Ovary (tissue), 10 donors: ENCODE measurements around the gene OR52I1. TPM values are rescaled to one million over a fixed set of nuclear protein-coding genes. Genes with fewer than 3 reads are reported as not detected.

Experiments used
- DNase-seq, 5 donors: peaks; one replicate each; pipeline ENCODE4 v3.0.0-alpha.2; 2019 to 2020
- H3K27ac ChIP-seq, 2 donors: fragments of 200-600 bp; one replicate each; pipeline versions ENCODE4 v1.5.1 to v1.8.0; 2019 to 2022
- H3K27me3 ChIP-seq: fragments of 200-600 bp; one replicate; pipeline ENCODE4 v1.8.0; 2022
- H3K36me3 ChIP-seq: fragments of 200-600 bp; sonication (generic); one replicate; pipeline ENCODE4 v1.5.1; 2019
- H3K4me1 ChIP-seq: one replicate; pipeline ENCODE4 v1.8.1; 2013; ENCODE audit warnings: mild to moderate bottlenecking, moderate library complexity; ENCODE audit not compliant: insufficient read depth
- H3K4me3 ChIP-seq: fragments of 200-600 bp; sonication (generic); one replicate; pipeline ENCODE4 v1.5.1; 2017
- H3K9me3 ChIP-seq, 2 donors: fragments of 200-600 bp in 1 of 2; sonication (generic) in 1 of 2; one replicate each; pipeline versions ENCODE4 v1.5.1 to v1.8.1; 2013 to 2019; ENCODE audit warnings: mild to moderate bottlenecking in 1 of 2, moderate library complexity in 1 of 2
- EP300 ChIP-seq: sonication (generic); formaldehyde crosslinking; IDR thresholded peaks from one replicate; pipeline ENCODE4 v1.6.1; 2017; ENCODE audit warnings: antibody characterized with exemption
- POLR2A ChIP-seq: fragments of 450-650 bp; IDR thresholded peaks from one replicate; pipeline ENCODE4 v1.6.1; 2017; ENCODE audit warnings: antibody characterized with exemption, mild to moderate bottlenecking, moderate library complexity
- WGBS, 3 donors: extraction: QIAGEN DNeasy Blood & Tissue Kit in 1 of 3; methylation state at CpG; one replicate each; pipeline versions ENCODE4 v1.1.5 to v1.1.7; 2013 to 2017; 5-methylcytosine and 5-hydroxymethylcytosine counted together
- intact Hi-C, 4 donors: fragments of 100-400 bp; cut with DNase I; formaldehyde crosslinking; loops; one replicate each; pipeline versions ENCODE4 v1.11.0 to v1.15.1; 2022 to 2023
- long read RNA-seq, 3 donors: library from polyadenylated mRNA in 2 of 3; unstranded in 2 of 3; transcript quantifications; one replicate each; pipeline ENCODE4 v2.0.0 and lab custom pipeline, GENCODE V29; 2021 to 2026
- polyA plus RNA-seq, 2 donors: library from polyadenylated mRNA; stranded (reverse); fragments of 200-250 nt in 1 of 2; fragments of 350-450 nt in 1 of 2; fragmentation: Illumina TruSeq in 1 of 2; extraction: RNeasy Lipid Tissue Mini Kit (QIAGEN cat#74804) in 1 of 2; gene quantifications; one replicate each; pipeline ENCODE4 v1.2.3, GENCODE V29; 2013 to 2014
- total RNA-seq, 7 donors: library from RNA; depleted of rRNA in 2 of 7; stranded (reverse); fragments of >200 nt in 2 of 7; fragmentation: NEBNext Ultra II Directional in 3 of 7; extraction: Animal tissue kit (Norgen Biotek cat#: 25700) in 3 of 7; gene quantifications; one replicate each; pipeline versions ENCODE4 v1.1.0 to v1.2.4, GENCODE V29; 2016 to 2023
- TF ChIP-seq, protein P1 (sequence below), 3 donors: fragments of 450-650 bp in 2 of 3; fragments of 200-600 bp in 1 of 3; IDR thresholded peaks; one replicate each; pipeline versions ENCODE4 v1.5.1 to v1.8.0; 2016 to 2022; ENCODE audit warnings: antibody characterized with exemption in 3 of 3, mild to moderate bottlenecking in 1 of 3
- donor health status: DM: no; HTN: no; CAD: no; lungs with moderate emphysema.
- donor health status: DM: no; HTN: no; CAD: no.
- donor health status: Bipolar disorder and iron deficiency.
- donor health status: DM: yes; HTN: yes; CAD: no.
- donor health status: DM: no; HTN: no; CAD: no.
- donor health status: DM: yes; HTN: yes; CAD: no.

OR52I1 gene, protein sequence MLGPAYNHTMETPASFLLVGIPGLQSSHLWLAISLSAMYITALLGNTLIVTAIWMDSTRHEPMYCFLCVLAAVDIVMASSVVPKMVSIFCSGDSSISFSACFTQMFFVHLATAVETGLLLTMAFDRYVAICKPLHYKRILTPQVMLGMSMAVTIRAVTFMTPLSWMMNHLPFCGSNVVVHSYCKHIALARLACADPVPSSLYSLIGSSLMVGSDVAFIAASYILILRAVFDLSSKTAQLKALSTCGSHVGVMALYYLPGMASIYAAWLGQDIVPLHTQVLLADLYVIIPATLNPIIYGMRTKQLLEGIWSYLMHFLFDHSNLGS
- not detected for total RNA-seq
- not detected for polyA plus RNA-seq
- long read RNA-seq, donor 1 = 0 reads
- long read RNA-seq, donor 2 = 0 reads
- long read RNA-seq, donor 3 = 0 reads

DNA sequence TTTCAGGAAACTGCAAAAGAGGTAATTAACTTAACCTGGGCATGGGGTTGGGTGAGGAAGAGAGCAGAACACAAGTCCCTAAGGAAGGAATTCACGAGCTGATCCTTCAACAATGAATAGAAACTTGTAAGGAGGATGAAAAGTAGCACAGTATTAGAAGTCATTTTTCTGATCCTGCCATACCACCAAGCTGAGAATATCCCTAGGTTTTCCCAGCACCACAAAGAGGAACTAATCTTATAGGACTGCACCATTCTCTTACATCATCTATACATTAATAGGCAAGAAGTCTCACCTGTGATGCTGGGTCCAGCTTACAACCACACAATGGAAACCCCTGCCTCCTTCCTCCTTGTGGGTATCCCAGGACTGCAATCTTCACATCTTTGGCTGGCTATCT lies at the start of gene OR52I1:
Gene OR52I1, plus strand, starts transcription at position 301 of the 400 bp plus-strand sequence. Its CDS starts 0 bp downstream, at position 301.
- Histone ChIP-seq H3K4me3 (no peak within 1 kb of the TSS), H3K36me3 (no peaks in the 10 kb centered on the region), H3K9me3 (no peaks in the 10 kb centered on the region), H3K4me1 (no peaks in the 10 kb centered on the region), H3K27ac (no peak within 1 kb of the TSS), H3K27me3 (no peaks in the 10 kb centered on the region)
- intact Hi-C loops = no loop called here
- no peak for DNase-seq
- 22 to 62% (median 32%) methylated on average over 1 of the region's 1 CpG for WGBS, 3 donors
- TF ChIP-seq EP300 = no peak
- TF ChIP-seq POLR2A = no peak
- TF ChIP-seq, protein P1, sequence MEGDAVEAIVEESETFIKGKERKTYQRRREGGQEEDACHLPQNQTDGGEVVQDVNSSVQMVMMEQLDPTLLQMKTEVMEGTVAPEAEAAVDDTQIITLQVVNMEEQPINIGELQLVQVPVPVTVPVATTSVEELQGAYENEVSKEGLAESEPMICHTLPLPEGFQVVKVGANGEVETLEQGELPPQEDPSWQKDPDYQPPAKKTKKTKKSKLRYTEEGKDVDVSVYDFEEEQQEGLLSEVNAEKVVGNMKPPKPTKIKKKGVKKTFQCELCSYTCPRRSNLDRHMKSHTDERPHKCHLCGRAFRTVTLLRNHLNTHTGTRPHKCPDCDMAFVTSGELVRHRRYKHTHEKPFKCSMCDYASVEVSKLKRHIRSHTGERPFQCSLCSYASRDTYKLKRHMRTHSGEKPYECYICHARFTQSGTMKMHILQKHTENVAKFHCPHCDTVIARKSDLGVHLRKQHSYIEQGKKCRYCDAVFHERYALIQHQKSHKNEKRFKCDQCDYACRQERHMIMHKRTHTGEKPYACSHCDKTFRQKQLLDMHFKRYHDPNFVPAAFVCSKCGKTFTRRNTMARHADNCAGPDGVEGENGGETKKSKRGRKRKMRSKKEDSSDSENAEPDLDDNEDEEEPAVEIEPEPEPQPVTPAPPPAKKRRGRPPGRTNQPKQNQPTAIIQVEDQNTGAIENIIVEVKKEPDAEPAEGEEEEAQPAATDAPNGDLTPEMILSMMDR (IDR thresholded peaks at IDR 0.05) = no peak

DNA sequence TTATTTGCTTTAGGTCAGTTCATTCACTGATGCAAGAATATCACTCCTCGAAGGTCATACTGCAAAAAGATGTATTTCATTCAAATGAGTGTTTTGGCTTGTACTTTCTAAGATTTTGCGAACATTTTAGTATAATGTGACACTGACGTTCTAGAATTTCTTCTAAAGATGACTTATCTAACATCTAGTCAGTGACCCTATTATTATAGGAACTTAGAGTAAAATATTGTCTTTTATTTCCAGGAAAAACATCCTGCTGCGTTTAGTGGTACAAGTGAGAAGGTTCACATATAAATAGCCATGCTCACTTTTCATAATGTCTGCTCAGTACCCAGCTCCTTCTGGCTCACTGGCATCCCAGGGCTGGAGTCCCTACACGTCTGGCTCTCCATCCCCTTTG lies 48.9 kb upstream of the OR52I1 start, which contains the start of gene OR52M1:
Gene OR52M1, plus strand, starts transcription at position 301 of the 400 bp plus-strand sequence. Its CDS starts 0 bp downstream, at position 301.
- intact Hi-C loops = loop anchor here in 1 of 4 donors (5.0 kb wide), 1 partner anchor 358 kb away; no protein-coding TSS in a partner anchor

DNA sequence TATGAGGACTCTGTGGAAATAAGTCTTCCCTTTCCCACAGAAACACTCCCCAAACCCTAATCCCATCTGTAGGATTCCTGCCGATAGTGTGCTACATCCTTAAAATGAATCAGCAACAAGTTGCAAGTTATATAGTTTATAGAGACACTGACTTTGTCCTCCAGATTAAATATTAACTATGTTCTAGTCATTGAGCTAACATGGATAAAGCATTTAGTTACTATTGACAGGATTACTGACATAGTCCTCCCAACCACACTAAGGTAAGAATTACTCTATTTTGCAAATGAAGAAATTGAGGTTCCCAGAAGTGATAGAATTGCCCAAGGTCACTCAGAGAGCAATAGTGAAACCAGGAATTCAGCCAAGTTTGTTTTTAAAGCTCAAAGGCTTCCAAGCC lies 47.0 kb upstream of the OR52I1 start:
- Histone ChIP-seq H3K9me3 (no peaks in the 10 kb centered on the region), H3K27ac (no peak overlapping the region), H3K4me3 (no peak overlapping the region), H3K4me1 (no peaks in the 10 kb centered on the region), H3K27me3 (no peaks in the 10 kb centered on the region), H3K36me3 (no peaks in the 10 kb centered on the region)
- whole genome bisulfite sequencing, 3 donors = 59 to 92% (median 64%) methylated on average over 1 of the region's 1 CpG
- intact Hi-C loops = no loop called here
- no peak for DNase-seq
- no peak for TF ChIP-seq POLR2A
- TF ChIP-seq EP300 = no peak
- TF ChIP-seq, protein P1 (IDR thresholded peaks at IDR 0.05) = no peak

More for the DNA sequence above, 48.9 kb upstream of the OR52I1 start, which contains the start of gene OR52M1:
- Histone ChIP-seq H3K27ac (no peak within 1 kb of the TSS), H3K4me3 (no peak within 1 kb of the TSS), H3K27me3 (no peaks in the 10 kb centered on the region), H3K36me3 (no peaks in the 10 kb centered on the region), H3K9me3 (no peaks in the 10 kb centered on the region), H3K4me1 (no peaks in the 10 kb centered on the region)
- TF ChIP-seq, protein P1 (IDR thresholded peaks at IDR 0.05) = no peak
- TF ChIP-seq POLR2A (no peak), EP300 (no peak)
- WGBS, 3 donors = 81 to 88% (median 83%) methylated on average over 5 of the region's 5 CpGs
- DNase-seq = no peak

DNA sequence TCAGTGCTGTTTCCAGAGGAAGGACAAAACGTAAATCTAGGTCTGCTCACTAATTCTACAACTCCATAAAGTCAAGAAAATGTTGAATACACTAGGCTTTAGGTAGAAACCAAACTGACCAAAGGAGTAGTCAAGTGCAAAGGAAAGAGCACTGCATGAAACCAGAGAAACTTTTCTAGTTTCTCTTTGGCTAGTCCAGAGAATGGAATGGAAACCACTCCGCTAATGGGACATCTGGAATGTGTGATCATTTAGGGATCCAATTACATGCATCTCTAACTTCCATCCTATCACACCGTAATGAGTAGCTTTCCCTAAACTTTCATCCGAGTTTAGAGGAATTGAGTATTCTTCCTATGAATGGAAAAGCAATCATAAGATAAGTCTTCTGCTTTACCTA lies 46.4 kb upstream of the OR52I1 start:
- Histone ChIP-seq H3K9me3 (no peaks in the 10 kb centered on the region), H3K4me1 (no peaks in the 10 kb centered on the region), H3K4me3 (no peak overlapping the region), H3K27ac (no peak overlapping the region), H3K27me3 (no peaks in the 10 kb centered on the region), H3K36me3 (no peaks in the 10 kb centered on the region)
- intact Hi-C loops = no loop called here
- TF ChIP-seq, protein P1 (IDR thresholded peaks at IDR 0.05) = no peak
- TF ChIP-seq POLR2A (no peak), EP300 (no peak)
- no peak for DNase-seq
- WGBS, 3 donors = 56 to 68% (median 62%) methylated on average over 4 of the region's 4 CpGs
